ENCODE measurements around the gene PDLIM1. TPM values are rescaled to one million over a fixed set of nuclear protein-coding genes. Genes with fewer than 3 reads are reported as not detected.

The PDLIM1 gene
- total RNA-seq, 1 experiment from 2014 or later, result 67.4 TPM

DNA sequence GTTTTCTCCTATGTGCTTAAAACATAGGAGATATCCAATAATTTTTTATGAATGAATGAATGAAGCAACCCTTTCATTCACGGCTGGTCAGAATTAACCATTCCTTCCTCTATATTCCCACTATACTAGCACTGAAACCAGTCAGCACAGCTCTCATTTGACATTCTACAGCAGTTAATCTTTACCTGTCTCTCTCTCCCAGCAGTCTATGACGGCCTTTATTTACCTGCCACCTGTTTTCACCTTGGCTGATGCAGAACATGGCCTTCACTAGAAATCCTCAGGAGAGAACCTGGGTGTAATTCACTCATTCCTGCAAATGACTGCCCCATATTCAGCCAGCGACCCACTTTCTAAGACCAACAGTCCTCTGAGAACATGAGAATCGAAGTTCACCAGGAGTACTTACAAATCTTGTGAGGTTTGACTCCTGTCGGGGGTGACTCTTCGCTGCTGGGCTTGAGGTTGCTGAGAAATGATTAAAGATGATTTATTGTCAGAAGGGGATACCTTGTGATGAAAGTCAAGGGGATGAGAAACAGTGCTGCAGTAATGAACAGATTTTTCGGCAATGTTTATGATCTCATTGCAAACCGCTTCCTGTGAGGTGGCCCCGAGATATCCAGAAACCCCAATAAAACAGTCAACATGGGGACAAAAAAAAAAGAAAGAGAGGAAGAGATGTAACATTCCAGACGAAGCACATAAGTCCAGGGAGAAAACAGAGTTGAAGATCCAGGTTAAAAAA is 30.9 kb upstream of the PDLIM1 start:
- H3K9ac ChIP-seq (ENCODE audit: low read length), result no peak overlapping the region
- H3K4me3 ChIP-seq (replicated peaks in 1 of 2; ENCODE audit: low read depth in 1 of 2, low read length in 2 of 2), result no peak overlapping the region
- ChIA-PET RAD21 (ENCODE audit: low non-redundant PET in 1 of 2, low total read pairs in 2 of 2, uncharacterized antibody in 2 of 2, unreplicated experiment in 2 of 2) (no interaction called here), POLR2A (no interaction called here), CTCF (no interaction called here)
- DNase-seq (ENCODE audit: low read depth, low spot score) (no peak), ATAC-seq (no peak)
- H3K79me2 ChIP-seq (ENCODE audit: insufficient read depth, low read length), result no peaks in the 10 kb centered on the region
- H2AFZ ChIP-seq (ENCODE audit: low read depth, low read length, poor library complexity, severe bottlenecking), result no peak overlapping the region
- H3K36me3 ChIP-seq (ENCODE audit: control insufficient read depth in 1 of 2, insufficient read depth in 2 of 2, low read length in 2 of 2), result no peaks in the 10 kb centered on the region
- H3K9me2 ChIP-seq (ENCODE audit: insufficient read depth), result no peaks in the 10 kb centered on the region
- no peak overlapping the region for H3K27ac ChIP-seq (ENCODE audit: low read depth, low read length)
- H3K4me1 ChIP-seq (ENCODE audit: control insufficient read depth in 1 of 2, insufficient read depth in 2 of 2, low read length in 2 of 2), result no peaks in the 10 kb centered on the region; a peak in 1 of 4 replicates
- H3K27me3 ChIP-seq (ENCODE audit: insufficient read depth, low read length), result peaks cover 4% of the 10 kb centered on the region; the same call in 1 of the 2 replicates
- no peak for TF ChIP-seq POLR2A (IDR thresholded peaks at IDR 0.05; ENCODE audit: borderline replicate concordance, extremely low read depth, insufficient read depth, insufficient read length)
- no peak for TF ChIP-seq TCF7L2 (IDR thresholded peaks at IDR 0.05; ENCODE audit: borderline replicate concordance, extremely low read depth, insufficient read depth, insufficient read length)
- no peak for TF ChIP-seq CTCF (IDR thresholded peaks at IDR 0.05 in 2 of 3, conservative IDR thresholded peaks at IDR 0.05 in 1 of 3; ENCODE audit: borderline replicate concordance in 1 of 3, insufficient read depth in 1 of 3, low read depth in 2 of 3, low read length in 2 of 3)
- TF ChIP-seq, protein P1, sequence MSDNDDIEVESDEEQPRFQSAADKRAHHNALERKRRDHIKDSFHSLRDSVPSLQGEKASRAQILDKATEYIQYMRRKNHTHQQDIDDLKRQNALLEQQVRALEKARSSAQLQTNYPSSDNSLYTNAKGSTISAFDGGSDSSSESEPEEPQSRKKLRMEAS (IDR thresholded peaks at IDR 0.05), result no peak
- TF ChIP-seq JUND (IDR thresholded peaks at IDR 0.05), result no peak
- TF ChIP-seq ELF1 (IDR thresholded peaks at IDR 0.05; ENCODE audit: borderline replicate concordance, low read depth), result no peak
- no peak for TF ChIP-seq ZFX (IDR thresholded peaks at IDR 0.05)
- no peak for TF ChIP-seq EGR1 (IDR thresholded peaks at IDR 0.05; ENCODE audit: low read depth)
- TF ChIP-seq, protein P2, sequence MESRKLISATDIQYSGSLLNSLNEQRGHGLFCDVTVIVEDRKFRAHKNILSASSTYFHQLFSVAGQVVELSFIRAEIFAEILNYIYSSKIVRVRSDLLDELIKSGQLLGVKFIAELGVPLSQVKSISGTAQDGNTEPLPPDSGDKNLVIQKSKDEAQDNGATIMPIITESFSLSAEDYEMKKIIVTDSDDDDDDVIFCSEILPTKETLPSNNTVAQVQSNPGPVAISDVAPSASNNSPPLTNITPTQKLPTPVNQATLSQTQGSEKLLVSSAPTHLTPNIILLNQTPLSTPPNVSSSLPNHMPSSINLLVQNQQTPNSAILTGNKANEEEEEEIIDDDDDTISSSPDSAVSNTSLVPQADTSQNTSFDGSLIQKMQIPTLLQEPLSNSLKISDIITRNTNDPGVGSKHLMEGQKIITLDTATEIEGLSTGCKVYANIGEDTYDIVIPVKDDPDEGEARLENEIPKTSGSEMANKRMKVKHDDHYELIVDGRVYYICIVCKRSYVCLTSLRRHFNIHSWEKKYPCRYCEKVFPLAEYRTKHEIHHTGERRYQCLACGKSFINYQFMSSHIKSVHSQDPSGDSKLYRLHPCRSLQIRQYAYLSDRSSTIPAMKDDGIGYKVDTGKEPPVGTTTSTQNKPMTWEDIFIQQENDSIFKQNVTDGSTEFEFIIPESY (IDR thresholded peaks at IDR 0.05; ENCODE audit: extremely low read depth, insufficient replicate concordance, low read length), result no peak
- no peak for TF ChIP-seq YY1 (IDR thresholded peaks at IDR 0.05; ENCODE audit: extremely low read depth, insufficient replicate concordance, low read depth, low read length)
- no peaks in the 10 kb centered on the region for H4K20me1 ChIP-seq (ENCODE audit: insufficient read depth)
- no peaks in the 10 kb centered on the region for H3K9me3 ChIP-seq (ENCODE audit: control insufficient read depth in 1 of 2, insufficient read depth in 1 of 2, low read depth in 1 of 2, low read length in 2 of 2)
- no peak overlapping the region for H3K4me2 ChIP-seq (ENCODE audit: low read length)
- intact Hi-C loops (cut with micrococcal nuclease), result no loop called here
- BruUV-seq (replicated peaks), result no TSS peak

Measured in HCT116 (cell line).